ENCODE measurements around the gene TRAK1.

GRCh38 chr3:42198709-42199108, 107.6 kb downstream of the TRAK1 start:
- TF ChIP-seq FOXA1 (IDR thresholded peaks at IDR 0.05) (no peak), CTBP1 (IDR thresholded peaks at IDR 0.05; ENCODE audit: borderline replicate concordance) (no peak)

Data from HEK293T (cell line).